ENCODE results near the gene PLET1. TPM values are rescaled to one million over a fixed set of nuclear protein-coding genes. Genes with fewer than 3 reads are reported as not detected.

PLET1 gene
- total RNA-seq, 1 donor from 2014 or later, result not detected

- Histone ChIP-seq H3K27ac (ENCODE audit: low read depth, low read length) (no peak overlapping the region), H3K79me2 (ENCODE audit: insufficient read depth, low read length) (no peaks in the 10 kb centered on the region), H3K9ac (ENCODE audit: low read length) (no peak overlapping the region), H3K4me2 (ENCODE audit: low read length) (no peak overlapping the region), H3K9me3 (ENCODE audit: insufficient read depth, low read depth, low read length) (no peaks in the 10 kb centered on the region), H3K36me3 (ENCODE audit: insufficient read depth, low read length) (no peaks in the 10 kb centered on the region), H4K20me1 (ENCODE audit: insufficient read depth, low read length) (no peaks in the 10 kb centered on the region), H3K4me1 (ENCODE audit: insufficient read depth, low read length) (peaks cover 8% of the 10 kb centered on the region), H2AFZ (ENCODE audit: low read depth, low read length) (no peak overlapping the region), H3K27me3 (ENCODE audit: insufficient read depth, low read length) (no peaks in the 10 kb centered on the region), H3K4me3 (ENCODE audit: insufficient read depth, low read depth, low read length) (no peak overlapping the region)
- peaks cover 23% of the 10 kb centered on the region for H3K27me3 Mint-ChIP-seq (ENCODE audit: low read depth, unreplicated experiment)
- DNase-seq (ENCODE audit: low read depth), result no peak
- no peak for TF ChIP-seq EZH2 (IDR thresholded peaks at IDR 0.05; ENCODE audit: insufficient read depth, low read length)
- no peak for TF ChIP-seq CTCF (IDR thresholded peaks at IDR 0.05; ENCODE audit: insufficient read depth, low read depth, low read length)
- FAIRE-seq, result no peak
- H3K27ac Mint-ChIP-seq (ENCODE audit: unreplicated experiment), result no peak overlapping the region
- H3K4me3 Mint-ChIP-seq (ENCODE audit: unreplicated experiment), result no peak overlapping the region
- H3K36me3 Mint-ChIP-seq (ENCODE audit: low read depth, unreplicated experiment), result no peaks in the 10 kb centered on the region
- peaks cover 3% of the 10 kb centered on the region for H3K9me3 Mint-ChIP-seq (ENCODE audit: unreplicated experiment)
- peaks cover 13% of the 10 kb centered on the region for H3K4me1 Mint-ChIP-seq (ENCODE audit: low read depth, unreplicated experiment)
These were observed 43.0 kb upstream of the PLET1 start for GRCh38 chr11:112303616-112304015.

GRCh38 chr11:112302226-112302868 is 41.7 kb upstream of the PLET1 start:
- Mint-ChIP-seq H3K27me3 (ENCODE audit: low read depth, unreplicated experiment) (peaks cover 23% of the 10 kb centered on the region), H3K36me3 (ENCODE audit: low read depth, unreplicated experiment) (no peaks in the 10 kb centered on the region), H3K4me3 (ENCODE audit: unreplicated experiment) (no peak overlapping the region), H3K27ac (ENCODE audit: unreplicated experiment) (peak overlapping the region; percentile 35), H3K9me3 (ENCODE audit: unreplicated experiment) (no peaks in the 10 kb centered on the region), H3K4me1 (ENCODE audit: low read depth, unreplicated experiment) (peaks cover 13% of the 10 kb centered on the region)
- Histone ChIP-seq H3K4me2 (ENCODE audit: low read length) (peak overlapping the region; percentile 0), H3K9me3 (ENCODE audit: insufficient read depth, low read depth, low read length) (no peaks in the 10 kb centered on the region), H3K79me2 (ENCODE audit: insufficient read depth, low read length) (no peaks in the 10 kb centered on the region), H2AFZ (ENCODE audit: low read depth, low read length) (no peak overlapping the region), H3K4me1 (ENCODE audit: insufficient read depth, low read length) (peaks cover 10% of the 10 kb centered on the region), H4K20me1 (ENCODE audit: insufficient read depth, low read length) (no peaks in the 10 kb centered on the region), H3K27ac (ENCODE audit: low read depth, low read length) (no peak overlapping the region), H3K9ac (ENCODE audit: low read length) (no peak overlapping the region), H3K36me3 (ENCODE audit: insufficient read depth, low read length) (no peaks in the 10 kb centered on the region), H3K4me3 (ENCODE audit: insufficient read depth, low read depth, low read length) (no peak overlapping the region), H3K27me3 (ENCODE audit: insufficient read depth, low read length) (no peaks in the 10 kb centered on the region)
- TF ChIP-seq EZH2 (IDR thresholded peaks at IDR 0.05; ENCODE audit: insufficient read depth, low read length) (no peak), CTCF (IDR thresholded peaks at IDR 0.05; ENCODE audit: insufficient read depth, low read depth, low read length) (no peak)
- FAIRE-seq (no peak), DNase-seq (ENCODE audit: low read depth) (no peak)

- Histone ChIP-seq H3K9me3 (ENCODE audit: insufficient read depth, low read depth, low read length) (no peaks in the 10 kb centered on the region), H3K4me2 (ENCODE audit: low read length) (no peak overlapping the region), H3K4me1 (ENCODE audit: insufficient read depth, low read length) (peaks cover 10% of the 10 kb centered on the region), H3K27ac (ENCODE audit: low read depth, low read length) (no peak overlapping the region), H3K27me3 (ENCODE audit: insufficient read depth, low read length) (no peaks in the 10 kb centered on the region), H3K79me2 (ENCODE audit: insufficient read depth, low read length) (no peaks in the 10 kb centered on the region), H4K20me1 (ENCODE audit: insufficient read depth, low read length) (no peaks in the 10 kb centered on the region), H3K9ac (ENCODE audit: low read length) (no peak overlapping the region), H3K4me3 (ENCODE audit: insufficient read depth, low read depth, low read length) (no peak overlapping the region), H3K36me3 (ENCODE audit: insufficient read depth, low read length) (no peaks in the 10 kb centered on the region), H2AFZ (ENCODE audit: low read depth, low read length) (no peak overlapping the region)
- no peak overlapping the region for H3K4me3 Mint-ChIP-seq (ENCODE audit: unreplicated experiment)
- DNase-seq (ENCODE audit: low read depth) (no peak), FAIRE-seq (no peak)
- TF ChIP-seq CTCF (IDR thresholded peaks at IDR 0.05; ENCODE audit: insufficient read depth, low read depth, low read length) (no peak), EZH2 (IDR thresholded peaks at IDR 0.05; ENCODE audit: insufficient read depth, low read length) (no peak)
- H3K9me3 Mint-ChIP-seq (ENCODE audit: unreplicated experiment), result no peaks in the 10 kb centered on the region
- H3K36me3 Mint-ChIP-seq (ENCODE audit: low read depth, unreplicated experiment), result no peaks in the 10 kb centered on the region
- peaks cover 13% of the 10 kb centered on the region for H3K4me1 Mint-ChIP-seq (ENCODE audit: low read depth, unreplicated experiment)
- H3K27me3 Mint-ChIP-seq (ENCODE audit: low read depth, unreplicated experiment), result peaks cover 15% of the 10 kb centered on the region
- H3K27ac Mint-ChIP-seq (ENCODE audit: unreplicated experiment), result no peak overlapping the region
These were observed 39.6 kb upstream of the PLET1 start for GRCh38 chr11:112300094-112300786.
